Muscle of arm (tissue), 12 donors: ENCODE data around the gene GABBR2. TPM values are rescaled to one million over a fixed set of nuclear protein-coding genes. Genes with fewer than 3 reads are reported as not detected.
"Not testable (repeated sequence)": the region's sequence is repeated elsewhere in the genome, so short reads cannot be mapped to it uniquely, and the experiment has no call there.

Experiments used
- DNase-seq: peaks from one replicate; pipeline ENCODE4 v3.0.0-alpha.2; 2013
- polyA plus RNA-seq, 12 donors: library from polyadenylated mRNA; unstranded; fragments of 120-200 nt; gene quantifications; one replicate each; pipeline ENCODE4 v1.2.1, GENCODE V29; 2013; ENCODE audit not compliant: insufficient read length in 12 of 12

GABBR2 gene
- polyA plus RNA-seq, 12 donors, result 0.80 to 2.8 (median 1.4) TPM; not detected in 1

DNA sequence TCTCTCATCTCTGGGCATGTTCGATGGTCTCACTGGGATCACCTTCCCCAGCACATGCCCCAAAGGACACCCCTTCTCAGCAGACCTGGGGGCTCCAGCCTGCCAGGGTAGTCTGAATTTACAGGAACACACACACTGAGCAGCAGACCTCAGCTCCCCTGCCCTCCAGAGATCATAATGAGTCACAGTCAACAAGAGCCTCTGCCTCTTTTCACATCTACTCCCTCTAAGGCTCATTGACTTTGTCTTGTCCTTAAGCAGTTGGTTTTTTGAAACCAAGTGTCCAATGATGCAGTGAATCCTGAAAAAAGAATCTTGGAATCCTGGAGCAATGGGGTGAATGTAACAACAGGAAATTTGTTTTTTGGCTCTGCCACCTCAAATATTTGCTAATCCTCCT lies 20.8 kb downstream of the GABBR2 start:
- no peak for DNase-seq

DNA sequence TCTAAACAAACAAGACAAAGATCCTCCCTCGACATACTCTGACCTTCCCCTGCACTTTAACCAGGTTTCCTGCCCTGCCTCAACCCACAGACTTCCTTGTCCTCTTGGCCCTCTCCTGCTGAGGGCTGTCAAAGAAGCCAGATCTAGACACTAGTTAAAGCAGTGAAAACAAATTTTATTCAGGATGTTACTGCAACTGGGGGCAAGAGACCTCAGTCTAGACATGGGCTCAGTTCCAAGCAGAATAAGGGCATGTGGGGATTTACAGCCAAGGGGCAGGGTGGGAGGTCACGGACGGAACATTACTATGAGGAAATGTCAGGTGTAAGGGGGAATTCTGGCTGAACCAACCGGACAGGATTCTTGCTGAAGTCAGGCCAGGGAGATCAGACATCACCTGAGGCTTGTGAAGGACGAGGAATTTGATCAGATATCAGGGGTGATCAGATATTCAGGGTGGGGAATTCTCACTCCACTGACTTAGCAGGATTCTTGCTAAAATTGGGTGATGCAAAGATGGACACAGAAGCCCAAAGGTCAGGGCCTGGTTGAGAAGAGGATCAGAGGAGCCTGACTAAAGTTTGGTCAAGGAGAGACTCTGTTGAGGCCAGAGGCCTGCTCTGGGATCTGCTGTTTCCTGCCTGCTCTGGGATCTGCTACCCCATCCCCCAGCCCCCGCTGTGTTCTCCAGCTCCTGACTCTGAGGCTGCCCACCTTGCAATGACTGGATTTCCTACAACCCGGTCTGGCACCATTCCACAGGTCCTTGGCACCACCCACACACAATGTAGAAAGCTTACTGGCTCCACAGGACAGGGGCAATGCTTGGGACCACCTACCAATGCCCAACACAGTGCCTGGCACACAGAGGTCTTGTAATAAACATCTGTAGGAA lies 21.5 kb downstream of the GABBR2 start:
- no peak for DNase-seq

DNA sequence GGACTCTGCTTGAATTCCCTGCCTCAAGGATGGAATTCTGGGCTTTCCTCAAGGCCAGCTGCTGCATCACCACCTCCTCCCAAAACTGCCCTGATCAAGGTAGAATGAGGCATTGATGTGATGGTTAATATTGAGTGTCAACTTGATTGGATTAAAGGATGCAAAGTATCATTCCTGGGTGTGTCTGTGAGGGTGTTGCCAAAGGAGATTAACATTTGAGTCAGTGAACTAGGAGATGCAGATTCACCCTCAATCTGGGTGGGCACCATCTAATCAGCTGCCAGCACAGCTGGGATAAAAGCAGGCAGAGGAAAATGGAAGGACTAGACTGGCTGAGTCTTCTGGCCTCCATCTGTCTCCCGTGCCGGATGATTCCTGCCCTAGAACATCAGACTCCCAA lies 23.9 kb downstream of the GABBR2 start:
- DNase-seq, result not testable (repeated sequence)

DNA sequence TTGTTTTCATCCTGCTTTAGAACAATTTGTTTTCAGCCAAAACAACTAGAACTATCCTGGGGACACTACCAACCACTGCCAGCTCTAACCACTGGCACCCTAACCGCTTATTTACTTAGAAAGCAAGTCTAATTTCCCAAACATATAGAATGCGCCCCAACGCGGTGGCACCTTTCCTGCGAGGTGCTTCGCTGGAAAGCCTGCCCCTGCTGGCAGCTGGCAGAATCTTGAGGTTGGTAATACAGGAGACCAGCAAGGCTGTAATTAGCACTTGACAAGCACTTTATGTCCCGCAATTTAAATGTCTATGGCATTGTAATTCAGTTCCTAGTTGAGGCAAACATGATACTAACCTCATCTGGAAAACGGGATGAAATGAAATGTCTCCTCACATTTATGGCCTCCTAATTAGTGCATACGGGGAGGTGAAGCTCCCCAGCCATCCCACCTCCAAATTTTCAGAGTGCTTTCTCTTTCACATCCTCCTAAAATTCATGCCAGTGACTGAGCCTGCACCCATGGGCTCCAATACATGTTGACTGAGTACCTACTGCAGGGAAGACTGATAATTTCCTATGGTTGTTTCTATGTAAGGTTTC lies 30.4 kb downstream of the GABBR2 start:
- no peak for DNase-seq

DNA sequence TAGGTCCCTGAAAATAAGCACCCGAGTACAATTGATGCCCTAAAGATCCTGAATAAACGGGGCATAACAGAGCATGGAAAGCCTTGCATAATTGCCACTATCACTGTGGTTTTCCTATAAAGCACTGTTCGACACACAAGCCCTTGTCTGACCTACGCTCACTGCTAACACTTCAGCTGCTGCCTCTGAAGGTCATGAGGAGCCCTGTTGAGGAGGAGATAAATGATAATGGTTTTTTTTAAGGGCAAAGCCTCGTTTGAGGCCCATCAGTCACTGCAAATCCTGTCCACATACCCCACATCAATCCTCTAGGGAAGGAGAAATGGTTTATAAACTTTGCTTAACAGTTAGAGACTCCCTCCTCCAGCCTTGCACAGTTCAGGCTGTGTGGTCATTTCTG lies 35.1 kb downstream of the GABBR2 start:
- no peak for DNase-seq

DNA sequence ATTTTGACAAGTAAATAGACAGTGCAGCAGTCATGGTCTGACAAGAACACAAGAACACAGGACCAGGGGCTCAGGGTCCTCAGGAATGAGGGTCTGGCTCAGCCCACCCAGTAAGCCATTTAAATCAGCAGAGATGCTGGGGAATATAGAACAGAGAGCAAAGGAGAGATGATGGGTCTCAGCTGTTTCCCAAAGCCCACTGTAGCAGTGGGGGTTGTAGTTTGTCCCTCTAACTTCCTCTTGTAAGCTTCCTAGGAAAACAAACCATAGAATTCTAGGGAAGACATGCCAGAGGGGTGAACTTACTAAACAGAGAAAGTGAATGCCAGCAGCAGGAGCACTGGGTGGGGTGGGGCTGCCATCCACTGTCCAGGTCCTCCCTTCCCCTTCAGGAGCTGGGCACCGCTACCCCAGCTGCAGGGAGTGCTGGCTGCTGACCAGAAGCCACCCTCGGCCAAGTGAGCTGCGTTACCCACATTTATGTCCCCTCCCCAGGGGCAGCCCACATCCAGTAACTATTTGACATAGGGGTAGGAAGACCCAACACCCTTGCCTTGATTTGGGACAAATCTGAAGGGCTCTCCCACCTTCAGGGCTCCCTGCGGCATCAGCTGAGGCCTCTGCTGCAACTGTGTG lies 41.6 kb downstream of the GABBR2 start:
- DNase-seq, result no peak

DNA sequence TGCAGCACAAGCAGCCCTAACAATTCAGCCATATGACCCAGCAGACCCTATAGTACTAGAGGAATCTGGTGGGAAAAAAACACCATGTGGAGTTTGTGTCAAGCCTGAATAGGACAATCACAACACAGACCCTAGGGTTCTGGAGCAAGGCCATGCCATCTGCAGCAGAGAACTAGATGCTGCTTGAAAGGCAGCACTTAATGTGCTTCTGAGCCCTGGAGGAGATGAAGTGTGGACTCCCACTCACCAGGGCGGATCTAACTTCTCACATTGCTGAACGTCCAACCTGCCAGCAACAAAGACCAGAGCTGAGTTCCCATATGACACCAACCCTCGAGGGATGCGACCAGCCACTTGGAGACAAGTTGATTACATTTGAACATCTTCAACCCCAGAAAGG lies 43.2 kb downstream of the GABBR2 start:
- DNase-seq, result no peak

DNA sequence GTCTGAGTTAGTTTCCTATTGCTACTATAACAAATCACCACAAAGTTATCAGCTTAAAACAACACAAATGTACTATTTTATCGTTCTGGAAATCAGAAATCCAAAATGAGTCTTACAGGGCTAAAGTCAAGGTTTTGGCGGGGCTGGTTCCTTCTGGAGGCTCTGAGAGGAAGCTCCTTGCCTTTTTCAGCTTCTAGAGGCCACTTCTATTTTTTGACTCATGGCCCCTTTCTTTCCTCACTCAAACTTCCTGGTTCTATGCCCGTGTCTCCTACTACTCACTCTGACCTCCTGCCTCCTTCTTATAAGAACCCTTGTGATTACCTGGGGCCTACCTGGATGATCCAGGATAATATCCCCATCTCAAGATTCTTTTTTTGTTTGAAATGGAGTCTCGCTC lies 48.2 kb downstream of the GABBR2 start:
- no peak for DNase-seq

DNA sequence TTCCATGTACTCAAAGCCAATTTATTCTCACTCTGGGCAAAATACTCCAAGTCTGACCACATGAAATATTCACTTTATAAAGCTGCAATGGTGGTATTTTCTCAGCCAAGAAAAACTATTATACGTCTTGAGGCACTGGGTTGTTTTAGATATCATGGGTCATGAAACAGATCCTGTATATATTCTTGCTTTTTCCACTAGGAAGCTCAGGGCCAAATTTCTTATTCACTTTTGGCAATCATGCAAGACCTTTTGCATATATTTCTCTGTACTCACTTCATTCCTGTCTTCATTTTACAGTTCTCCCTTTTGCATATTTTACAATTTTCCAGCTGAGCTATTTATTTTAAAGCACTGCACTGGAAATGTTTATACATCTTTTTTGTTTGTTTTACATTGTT lies 49.8 kb downstream of the GABBR2 start:
- peak; percentile 75 for DNase-seq

DNA sequence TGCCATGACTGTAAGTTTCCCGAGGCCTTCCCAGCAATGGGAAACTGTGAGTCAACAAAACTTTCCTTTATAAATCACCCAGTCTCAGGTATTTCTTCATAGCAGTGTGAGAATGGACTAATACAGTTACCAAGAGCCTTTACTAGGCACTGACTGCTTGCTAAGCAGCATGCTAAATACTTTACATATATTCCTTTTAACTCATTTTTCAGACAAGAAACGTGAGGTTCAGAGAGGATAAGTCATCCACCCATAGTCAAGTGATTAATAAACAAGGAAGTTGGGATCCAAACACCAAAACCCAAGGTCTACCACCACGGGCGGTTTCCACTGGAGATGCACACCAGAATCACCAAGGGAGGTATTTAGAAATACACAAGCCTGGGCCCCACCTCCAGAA lies 50.8 kb downstream of the GABBR2 start:
- DNase-seq, result no peak

DNA sequence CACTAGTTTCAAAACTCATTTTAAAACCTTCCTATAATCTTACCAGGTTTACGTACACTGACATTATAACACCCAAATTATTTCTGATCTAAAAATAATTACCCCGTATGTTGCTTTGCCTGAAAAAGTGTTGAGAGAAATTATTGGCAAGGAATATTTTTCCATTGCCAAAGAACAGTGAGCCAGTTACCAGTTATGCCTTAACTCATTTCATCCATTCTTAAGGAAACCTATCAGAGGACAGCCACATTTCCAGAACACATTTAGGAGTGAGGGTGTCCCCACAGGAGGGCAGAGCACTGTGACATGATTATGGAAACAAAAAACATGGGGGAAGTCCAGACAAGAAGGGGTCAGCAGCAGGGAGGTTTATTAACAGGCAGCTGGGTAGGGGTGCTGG lies 52.2 kb downstream of the GABBR2 start:
- DNase-seq, result no peak

DNA sequence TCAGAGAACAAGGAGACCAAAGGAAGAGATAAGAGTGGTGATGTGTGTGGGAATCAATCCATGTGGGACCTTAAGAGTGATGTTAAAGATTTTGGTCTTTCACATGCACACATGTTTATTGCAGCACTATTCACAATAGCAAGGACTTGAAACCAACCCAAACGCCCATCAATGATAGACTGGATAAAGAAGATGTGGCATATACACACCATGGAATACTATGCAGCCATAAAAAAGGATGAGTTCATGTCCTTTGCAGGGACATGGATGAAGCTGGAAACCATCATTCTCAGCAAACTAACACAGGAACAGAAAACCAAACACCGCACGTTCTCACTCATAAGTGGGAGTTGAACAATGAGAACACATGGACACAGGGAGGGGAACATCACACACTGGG lies 53.3 kb downstream of the GABBR2 start:
- DNase-seq, result not testable (repeated sequence)

DNA sequence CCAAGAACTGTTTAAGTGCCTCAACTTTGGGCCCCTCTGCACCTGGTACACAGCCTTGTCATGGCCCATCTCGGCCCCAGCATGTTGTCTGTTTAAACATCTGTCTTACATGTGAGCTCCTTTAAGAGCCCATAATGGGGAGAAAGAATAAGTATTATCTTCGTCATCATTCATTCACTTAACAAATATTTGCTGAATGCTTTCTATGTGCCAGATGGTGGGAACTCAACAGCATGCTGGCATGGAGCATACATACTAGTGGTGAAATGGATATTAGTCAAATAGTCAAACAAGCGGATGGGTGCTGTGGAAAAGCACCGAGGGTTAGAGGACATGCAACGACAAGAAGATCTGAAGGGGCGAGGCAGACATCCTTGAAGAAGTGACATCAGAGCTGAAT lies 54.5 kb downstream of the GABBR2 start:
- DNase-seq, result no peak

DNA sequence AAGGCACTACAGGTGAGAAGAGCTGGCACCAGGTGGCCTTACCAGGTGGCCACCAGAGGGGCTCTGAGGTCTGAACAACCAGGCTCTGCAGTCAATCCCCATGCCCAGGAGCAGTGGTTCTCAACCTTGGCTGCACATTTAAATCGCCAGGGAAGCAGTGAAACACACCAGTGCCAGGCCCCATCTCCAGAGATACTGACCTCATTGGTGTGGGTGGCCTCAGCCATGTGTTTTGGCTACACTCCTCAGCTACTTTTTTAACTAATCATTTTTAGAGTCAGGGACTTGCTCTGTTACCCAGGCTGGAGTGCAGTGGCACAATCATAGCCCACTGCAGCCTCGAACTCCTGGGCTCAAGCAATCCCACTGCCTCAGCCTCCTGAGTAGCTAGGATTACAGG lies 56.0 kb downstream of the GABBR2 start:
- no peak for DNase-seq

DNA sequence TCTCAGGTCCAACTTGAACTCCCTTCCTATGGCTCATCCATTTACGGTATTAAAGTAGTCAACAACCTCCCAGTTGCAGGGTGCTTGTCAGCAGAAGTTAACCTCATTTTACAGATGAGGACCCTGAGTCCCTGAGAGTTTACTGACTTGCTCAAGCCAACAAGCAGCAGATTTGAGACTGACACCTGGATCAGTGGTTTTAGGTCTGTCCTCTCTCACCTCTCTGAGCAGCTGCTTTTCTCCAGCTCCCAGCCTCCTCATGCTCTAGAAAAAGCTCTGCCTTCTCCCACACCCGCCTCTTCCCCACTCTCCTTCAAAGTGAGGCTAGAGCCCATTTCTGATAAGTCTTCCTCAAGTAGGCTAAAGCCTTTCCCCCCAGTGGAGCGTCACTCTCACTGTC lies 56.4 kb downstream of the GABBR2 start:
- DNase-seq, result no peak

DNA sequence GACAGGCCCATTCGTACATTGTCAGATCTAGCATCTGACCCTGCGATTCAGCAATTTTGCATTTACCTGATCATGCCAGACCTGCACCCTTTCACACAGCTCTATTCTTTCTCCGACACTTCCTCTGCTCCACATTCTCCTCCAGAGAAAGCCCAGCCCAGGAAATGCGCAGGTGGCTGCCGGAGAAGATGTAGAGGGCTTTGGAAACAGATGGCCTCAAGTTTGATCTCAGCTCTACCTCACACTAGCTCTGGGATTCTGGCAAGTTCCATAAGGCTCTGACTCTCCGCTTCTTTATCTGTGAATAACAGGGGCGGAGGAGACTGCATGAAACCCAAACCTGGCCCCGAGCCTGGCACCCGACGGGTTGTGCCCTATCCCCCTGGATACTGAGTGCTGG lies 61.5 kb downstream of the GABBR2 start:
- DNase-seq, result no peak

DNA sequence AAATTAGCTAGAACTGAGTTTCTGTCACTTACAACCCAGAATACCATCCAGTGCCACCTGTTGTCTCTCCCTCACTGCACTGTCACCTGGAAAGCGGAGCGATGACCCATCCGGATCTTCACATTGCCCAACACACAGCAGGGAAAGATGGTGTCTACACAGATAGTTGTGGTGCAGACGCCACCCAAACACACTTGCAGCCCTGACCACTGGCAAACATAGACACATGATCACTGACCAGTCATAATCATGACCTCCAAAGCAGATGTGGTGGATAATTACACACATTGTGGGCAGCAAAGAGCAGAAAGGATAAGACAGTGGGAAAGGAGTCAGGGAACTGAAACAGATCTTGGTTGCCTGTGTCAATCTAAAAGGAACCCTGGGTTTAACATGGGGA lies 64.7 kb downstream of the GABBR2 start:
- DNase-seq, result no peak

DNA sequence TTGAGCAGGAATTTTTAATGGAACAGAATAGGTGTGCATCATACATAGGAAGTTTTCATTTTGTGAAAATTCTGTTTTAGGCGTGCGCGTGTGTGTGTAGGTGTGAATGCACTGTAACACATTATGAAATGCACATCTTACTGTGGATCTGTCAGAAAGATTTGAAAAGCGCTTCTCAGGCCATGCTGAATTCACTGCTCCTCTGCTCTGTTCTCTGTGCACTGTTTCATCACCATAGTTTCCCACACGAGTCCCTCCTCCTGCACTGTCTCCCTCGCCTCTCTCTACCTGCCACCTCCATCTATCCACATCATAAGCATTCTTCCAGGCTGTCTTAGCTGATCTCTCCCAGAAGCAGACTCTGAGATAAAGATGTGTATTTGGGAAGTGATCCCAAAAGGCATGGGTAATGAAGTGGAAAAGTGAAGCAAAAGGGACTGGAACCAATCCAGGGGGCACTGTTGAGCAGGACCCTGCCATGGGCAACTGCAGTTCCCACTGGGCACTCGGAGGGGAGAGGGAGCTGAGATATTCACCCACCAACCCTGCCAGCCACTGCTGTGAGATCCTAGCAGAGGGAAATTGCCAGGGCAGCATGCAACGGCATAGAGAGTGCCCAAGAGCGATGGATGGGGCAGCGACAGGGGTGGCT lies 65.9 kb downstream of the GABBR2 start:
- no peak for DNase-seq

DNA sequence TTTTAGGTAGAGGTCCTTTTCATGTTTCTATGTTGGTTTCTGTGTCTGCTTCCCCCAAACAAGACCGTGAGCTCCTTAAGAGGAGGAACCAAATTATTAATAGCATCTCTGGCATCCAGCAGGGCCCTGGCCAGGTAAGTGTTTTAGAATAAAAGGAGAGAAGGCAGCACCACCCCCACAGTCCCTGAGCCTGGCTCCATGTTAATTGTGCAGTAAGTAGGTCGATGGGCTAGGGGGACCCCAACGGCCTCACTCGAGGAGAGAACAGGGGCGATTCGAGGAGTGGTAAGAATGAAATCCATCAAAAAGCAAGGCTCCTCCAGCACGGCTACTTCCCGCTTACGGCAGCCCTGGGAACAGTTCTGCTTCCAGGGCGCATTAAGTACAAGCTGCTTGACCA lies 67.0 kb downstream of the GABBR2 start:
- DNase-seq, result no peak

DNA sequence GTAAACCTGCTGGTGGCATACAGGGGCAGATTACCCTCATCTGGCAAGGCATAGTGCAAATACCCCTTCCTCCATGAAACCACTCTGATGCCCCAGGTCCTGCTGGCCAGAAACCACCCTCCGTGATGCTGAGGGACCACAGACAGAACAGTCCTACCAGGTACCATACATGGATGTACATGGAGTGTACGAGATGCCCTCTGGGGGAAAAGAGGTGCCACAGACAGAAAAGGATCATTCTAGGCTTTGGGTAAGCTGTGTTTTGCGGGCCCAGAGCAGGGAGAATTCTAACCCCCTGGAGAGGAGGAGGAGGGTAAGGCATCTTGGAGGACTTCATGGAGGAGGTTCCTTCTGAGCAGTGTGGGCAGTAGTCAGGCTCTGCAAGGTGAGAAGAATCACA lies 68.3 kb downstream of the GABBR2 start:
- no peak for DNase-seq

DNA sequence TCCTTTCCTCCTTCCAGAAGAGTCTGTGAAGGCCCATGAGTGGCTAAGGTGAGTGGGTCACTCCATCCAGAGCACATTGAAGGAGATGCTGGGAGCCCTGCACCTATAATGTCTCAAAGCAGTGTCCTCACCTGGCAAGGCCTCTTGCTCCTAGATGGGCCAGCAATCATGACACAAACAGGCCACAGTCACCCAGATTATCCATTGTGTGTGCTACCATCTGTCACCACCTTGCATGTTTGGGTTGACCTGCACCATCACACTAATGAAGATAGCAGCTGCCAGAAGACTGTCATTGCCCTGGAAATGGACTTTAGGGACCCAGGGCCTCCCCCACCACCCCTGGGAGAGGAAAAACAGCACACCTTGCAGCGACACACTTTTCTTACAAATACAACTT lies 69.6 kb downstream of the GABBR2 start:
- DNase-seq, result no peak

DNA sequence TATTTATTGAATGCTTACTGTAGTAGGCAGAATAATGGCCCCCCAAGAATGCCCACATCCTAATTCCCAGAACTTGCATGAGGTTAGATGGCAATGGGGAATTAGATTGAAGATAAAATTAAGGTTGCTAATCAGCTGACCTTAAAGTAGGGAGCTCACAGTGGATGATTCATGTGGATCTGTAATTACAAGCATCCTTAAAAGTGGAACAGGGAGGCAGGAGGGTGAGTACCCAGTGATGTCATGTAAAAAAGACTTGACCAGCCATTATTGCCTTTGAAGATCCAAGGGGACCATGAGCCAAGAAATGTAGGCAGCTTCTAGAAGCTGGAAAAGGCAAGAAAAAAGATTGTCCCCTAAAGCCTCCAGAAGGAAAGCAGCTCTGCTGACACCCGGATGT lies 71.4 kb downstream of the GABBR2 start:
- no peak for DNase-seq

DNA sequence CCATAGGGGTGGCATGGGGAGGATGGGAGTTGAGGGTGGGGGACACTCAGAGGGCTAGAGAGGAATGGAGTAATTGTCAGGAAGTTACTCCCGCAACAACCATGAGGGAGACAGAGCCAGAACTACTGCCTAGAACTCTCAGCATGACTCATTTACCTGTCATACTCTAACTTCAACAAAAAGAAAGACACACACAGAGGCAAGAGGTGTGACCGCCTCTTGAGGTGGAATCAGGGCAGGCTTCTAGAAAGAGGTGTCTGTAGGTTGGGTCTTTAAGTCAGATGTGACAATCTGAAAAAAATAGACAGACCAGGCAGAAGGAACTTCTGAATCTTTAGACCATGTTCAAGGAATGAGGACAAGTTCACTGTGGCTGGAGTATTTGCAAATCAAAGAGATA lies 73.4 kb downstream of the GABBR2 start:
- no peak for DNase-seq
